Osteocyte (in vitro differentiated cells): ENCODE data around the gene POPDC2. TPM values are rescaled to one million over a fixed set of nuclear protein-coding genes. Genes with fewer than 3 reads are reported as not detected.

Experiments
- DNase-seq: peaks from one replicate; pipeline ENCODE4 v3.0.0; 2021; ENCODE audit warnings: mixed read lengths; ENCODE audit not compliant: unreplicated experiment; ENCODE audit errors: extremely low spot score
- H3K27ac Mint-ChIP-seq: one replicate; pipeline ENCODE4 v1.8.0; 2021; ENCODE audit warnings: mild to moderate bottlenecking, mixed read lengths; ENCODE audit not compliant: unreplicated experiment
- H3K27me3 Mint-ChIP-seq: one replicate; pipeline ENCODE4 v1.8.0; 2021; ENCODE audit warnings: mixed read lengths; ENCODE audit not compliant: unreplicated experiment
- H3K36me3 Mint-ChIP-seq: one replicate; pipeline ENCODE4 v1.8.0; 2021; ENCODE audit warnings: mixed read lengths; ENCODE audit not compliant: unreplicated experiment
- H3K4me1 Mint-ChIP-seq: one replicate; pipeline ENCODE4 v1.8.0; 2021; ENCODE audit warnings: mixed read lengths; ENCODE audit not compliant: unreplicated experiment
- H3K4me3 Mint-ChIP-seq: one replicate; pipeline ENCODE4 v1.8.0; 2021; ENCODE audit warnings: mild to moderate bottlenecking, moderate library complexity, mixed read lengths; ENCODE audit not compliant: unreplicated experiment
- H3K9me3 Mint-ChIP-seq: one replicate; pipeline ENCODE4 v1.8.0; 2021; ENCODE audit warnings: mixed read lengths; ENCODE audit not compliant: unreplicated experiment
- total RNA-seq: library from RNA; stranded (reverse); gene quantifications from 2 replicates; pipeline ENCODE4 v1.2.1, GENCODE V29; 2021
- TF ChIP-seq, protein P1 (sequence below): fragments of 200-600 bp; sonication (generic); IDR thresholded peaks from 2 replicates; pipeline ENCODE4 v1.5.0; 2021; ENCODE audit warnings: antibody characterized with exemption, mild to moderate bottlenecking, moderate library complexity

Gene POPDC2
- total RNA-seq, 1 donor from 2014 or later: 2.4 TPM

DNA sequence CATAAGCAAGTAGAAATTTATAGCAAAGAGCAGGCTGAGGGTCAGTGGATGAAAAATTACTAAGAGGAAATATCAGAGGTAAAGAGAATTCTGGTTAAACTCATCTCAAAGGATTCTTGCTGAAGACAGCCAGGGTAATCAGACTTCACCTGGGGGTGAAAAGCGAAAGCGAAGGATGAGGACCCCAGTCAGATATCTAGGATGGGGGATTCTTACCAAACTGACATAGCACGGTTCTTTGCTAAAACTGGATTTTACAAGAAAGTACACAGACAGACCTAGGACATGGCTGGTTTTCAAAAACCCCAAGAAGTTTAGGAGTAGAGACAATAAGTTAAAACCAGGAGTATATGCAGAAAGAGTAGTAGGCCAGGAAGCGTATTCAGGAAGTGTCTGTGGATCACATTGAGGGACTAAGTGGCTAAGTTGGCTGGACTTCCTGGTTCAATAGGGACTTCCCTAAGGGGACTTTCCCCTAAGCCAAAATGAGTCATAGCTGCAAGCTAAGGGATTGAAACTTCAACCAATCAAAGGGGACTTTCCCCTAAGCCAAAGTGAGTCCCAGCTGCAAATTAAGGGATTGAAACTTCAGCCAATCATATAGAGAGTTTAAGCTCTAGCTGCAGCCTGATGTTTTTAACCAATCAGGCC lies 40.0 kb upstream of the POPDC2 start:
- H3K27me3 Mint-ChIP-seq: no peaks in the 10 kb centered on the region
- TF ChIP-seq, protein P1, sequence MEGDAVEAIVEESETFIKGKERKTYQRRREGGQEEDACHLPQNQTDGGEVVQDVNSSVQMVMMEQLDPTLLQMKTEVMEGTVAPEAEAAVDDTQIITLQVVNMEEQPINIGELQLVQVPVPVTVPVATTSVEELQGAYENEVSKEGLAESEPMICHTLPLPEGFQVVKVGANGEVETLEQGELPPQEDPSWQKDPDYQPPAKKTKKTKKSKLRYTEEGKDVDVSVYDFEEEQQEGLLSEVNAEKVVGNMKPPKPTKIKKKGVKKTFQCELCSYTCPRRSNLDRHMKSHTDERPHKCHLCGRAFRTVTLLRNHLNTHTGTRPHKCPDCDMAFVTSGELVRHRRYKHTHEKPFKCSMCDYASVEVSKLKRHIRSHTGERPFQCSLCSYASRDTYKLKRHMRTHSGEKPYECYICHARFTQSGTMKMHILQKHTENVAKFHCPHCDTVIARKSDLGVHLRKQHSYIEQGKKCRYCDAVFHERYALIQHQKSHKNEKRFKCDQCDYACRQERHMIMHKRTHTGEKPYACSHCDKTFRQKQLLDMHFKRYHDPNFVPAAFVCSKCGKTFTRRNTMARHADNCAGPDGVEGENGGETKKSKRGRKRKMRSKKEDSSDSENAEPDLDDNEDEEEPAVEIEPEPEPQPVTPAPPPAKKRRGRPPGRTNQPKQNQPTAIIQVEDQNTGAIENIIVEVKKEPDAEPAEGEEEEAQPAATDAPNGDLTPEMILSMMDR: no peak
- H3K27ac Mint-ChIP-seq: no peak overlapping the region
- H3K4me1 Mint-ChIP-seq: peaks cover 13% of the 10 kb centered on the region
- H3K4me3 Mint-ChIP-seq: no peak overlapping the region
- H3K9me3 Mint-ChIP-seq: no peaks in the 10 kb centered on the region
- no peak for DNase-seq
- no peaks in the 10 kb centered on the region for H3K36me3 Mint-ChIP-seq

DNA sequence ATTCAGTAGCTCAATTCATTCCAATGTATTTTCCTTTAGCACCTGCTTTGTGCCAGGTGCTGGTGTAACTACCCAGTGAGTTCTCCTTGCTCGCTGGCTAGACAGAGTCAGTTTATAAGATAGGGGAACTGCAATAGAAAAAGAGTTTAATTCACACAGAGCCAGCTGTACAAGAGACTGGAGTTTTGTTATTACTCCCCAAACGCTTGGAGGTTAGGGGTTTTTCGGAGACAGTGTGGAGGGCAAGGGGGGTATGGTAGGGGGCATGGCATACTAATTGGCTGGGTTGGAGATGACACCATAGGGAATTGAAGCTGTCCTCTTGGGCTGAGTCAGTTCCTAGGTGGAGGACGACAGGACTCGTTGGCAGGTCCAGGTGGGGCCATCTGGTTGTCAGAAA lies 37.0 kb upstream of the POPDC2 start:
- TF ChIP-seq, protein P1: no peak
- no peak overlapping the region for H3K4me3 Mint-ChIP-seq
- H3K27me3 Mint-ChIP-seq: no peaks in the 10 kb centered on the region
- DNase-seq: no peak
- no peak overlapping the region for H3K27ac Mint-ChIP-seq
- H3K4me1 Mint-ChIP-seq: peaks cover 5% of the 10 kb centered on the region
- no peaks in the 10 kb centered on the region for H3K36me3 Mint-ChIP-seq
- no peaks in the 10 kb centered on the region for H3K9me3 Mint-ChIP-seq

DNA sequence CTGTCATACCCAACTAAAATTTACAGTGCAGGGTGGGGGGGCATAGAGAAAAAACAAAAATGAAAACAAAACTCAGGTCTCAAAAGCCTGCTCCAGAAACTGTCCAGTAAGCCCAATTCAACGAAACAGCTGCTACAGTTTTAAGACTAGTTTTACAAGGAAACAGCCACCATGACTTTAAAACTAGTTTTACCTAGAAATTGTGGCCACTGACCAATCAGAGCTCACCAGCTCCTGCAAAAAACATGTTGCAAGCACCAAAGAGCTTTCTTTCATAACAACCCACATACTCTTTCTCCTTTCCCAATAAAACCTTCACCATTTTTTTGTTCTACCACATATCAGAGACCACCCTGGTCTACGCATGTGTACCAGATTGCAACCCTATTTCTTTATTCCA lies 35.1 kb upstream of the POPDC2 start:
- Mint-ChIP-seq H3K27ac (no peak overlapping the region), H3K36me3 (no peaks in the 10 kb centered on the region), H3K27me3 (no peaks in the 10 kb centered on the region), H3K4me1 (no peaks in the 10 kb centered on the region), H3K4me3 (no peak overlapping the region), H3K9me3 (no peaks in the 10 kb centered on the region)
- DNase-seq: no peak
- TF ChIP-seq, protein P1: no peak

DNA sequence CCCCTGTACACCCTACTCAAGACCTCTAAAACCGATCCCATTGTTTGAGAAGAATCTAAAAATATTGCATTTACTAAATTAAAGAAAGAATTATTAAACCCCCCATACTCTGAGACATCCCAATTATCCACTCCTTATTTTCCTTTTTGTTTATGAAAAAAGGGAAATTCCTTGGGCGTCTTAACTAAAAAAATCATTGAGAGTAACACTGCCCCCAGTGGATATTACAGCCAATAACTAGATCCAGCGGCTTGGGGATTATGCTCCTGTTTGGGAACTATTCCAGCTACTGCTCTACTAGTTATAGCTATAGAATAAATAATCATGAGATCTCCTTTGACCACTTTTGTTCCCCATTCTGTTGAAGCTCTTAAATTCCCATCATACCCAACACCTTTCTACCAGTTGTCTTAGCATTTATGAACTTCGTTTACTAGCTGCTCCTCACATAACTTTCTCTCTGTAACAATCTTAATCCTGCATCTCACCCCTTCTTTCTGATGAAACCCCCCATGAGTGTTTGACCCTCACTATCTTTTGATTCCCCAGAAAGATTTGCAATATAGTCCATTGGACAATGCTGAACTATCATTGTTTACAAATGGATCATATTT lies 29.8 kb upstream of the POPDC2 start:
- Mint-ChIP-seq H3K27ac (no peak overlapping the region), H3K9me3 (peaks cover 4% of the 10 kb centered on the region), H3K36me3 (no peaks in the 10 kb centered on the region), H3K4me1 (no peaks in the 10 kb centered on the region), H3K4me3 (no peak overlapping the region), H3K27me3 (no peaks in the 10 kb centered on the region)
- TF ChIP-seq, protein P1: peak; percentile 54
- DNase-seq: no peak

DNA sequence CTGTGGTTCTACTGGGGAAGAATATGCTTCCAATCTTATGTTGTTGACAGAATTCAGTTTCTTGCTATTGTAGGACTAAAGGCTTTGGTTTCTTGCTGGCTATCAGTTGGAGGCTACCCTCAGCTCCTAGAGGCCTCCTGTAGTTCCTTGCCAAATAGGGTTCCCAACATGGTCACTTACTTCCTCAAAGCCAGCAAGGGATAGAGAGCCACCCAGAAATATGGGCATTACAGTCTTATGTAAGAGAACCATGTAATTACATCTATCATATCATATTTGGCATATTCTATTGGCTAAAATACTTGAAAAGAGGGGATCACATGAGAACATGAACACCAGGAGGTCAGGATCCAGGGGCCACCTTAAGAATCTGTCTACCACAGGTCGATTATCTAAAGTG lies 23.0 kb upstream of the POPDC2 start:
- no peaks in the 10 kb centered on the region for H3K36me3 Mint-ChIP-seq
- H3K9me3 Mint-ChIP-seq: peaks cover 4% of the 10 kb centered on the region
- no peaks in the 10 kb centered on the region for H3K4me1 Mint-ChIP-seq
- DNase-seq: no peak
- no peaks in the 10 kb centered on the region for H3K27me3 Mint-ChIP-seq
- no peak overlapping the region for H3K4me3 Mint-ChIP-seq
- no peak overlapping the region for H3K27ac Mint-ChIP-seq
- TF ChIP-seq, protein P1: no peak
